Left kidney (tissue), 2 donors: Measurements from ENCODE around the gene CXCR6. TPM values are rescaled to one million over a fixed set of nuclear protein-coding genes. Genes with fewer than 3 reads are reported as not detected.

Source experiments
- DNase-seq: peaks from one replicate; pipeline ENCODE4 v3.0.0-alpha.2; 2013
- polyA plus RNA-seq: library from polyadenylated mRNA; unstranded; fragments of 120-200 nt; gene quantifications from one replicate; pipeline ENCODE4 v1.2.1, GENCODE V29; 2013; ENCODE audit not compliant: insufficient read length

The CXCR6 gene
- polyA plus RNA-seq, 1 donor: 0.63 TPM

DNA sequence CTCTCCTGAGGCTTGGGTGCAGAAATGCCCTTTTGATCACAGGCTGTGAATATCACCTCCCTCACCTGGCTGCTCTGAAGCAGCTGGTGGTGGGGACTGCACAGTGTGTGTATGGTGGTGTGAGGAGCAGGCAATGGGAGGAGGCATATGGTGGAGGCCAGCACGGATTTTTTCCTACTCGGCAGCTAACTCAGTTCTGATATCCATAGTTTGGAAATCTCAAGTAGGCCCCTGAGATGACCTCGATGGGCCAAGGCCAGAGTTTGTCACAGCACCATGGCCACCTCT lies 21.3 kb upstream of the CXCR6 start:
- no peak for DNase-seq

DNA sequence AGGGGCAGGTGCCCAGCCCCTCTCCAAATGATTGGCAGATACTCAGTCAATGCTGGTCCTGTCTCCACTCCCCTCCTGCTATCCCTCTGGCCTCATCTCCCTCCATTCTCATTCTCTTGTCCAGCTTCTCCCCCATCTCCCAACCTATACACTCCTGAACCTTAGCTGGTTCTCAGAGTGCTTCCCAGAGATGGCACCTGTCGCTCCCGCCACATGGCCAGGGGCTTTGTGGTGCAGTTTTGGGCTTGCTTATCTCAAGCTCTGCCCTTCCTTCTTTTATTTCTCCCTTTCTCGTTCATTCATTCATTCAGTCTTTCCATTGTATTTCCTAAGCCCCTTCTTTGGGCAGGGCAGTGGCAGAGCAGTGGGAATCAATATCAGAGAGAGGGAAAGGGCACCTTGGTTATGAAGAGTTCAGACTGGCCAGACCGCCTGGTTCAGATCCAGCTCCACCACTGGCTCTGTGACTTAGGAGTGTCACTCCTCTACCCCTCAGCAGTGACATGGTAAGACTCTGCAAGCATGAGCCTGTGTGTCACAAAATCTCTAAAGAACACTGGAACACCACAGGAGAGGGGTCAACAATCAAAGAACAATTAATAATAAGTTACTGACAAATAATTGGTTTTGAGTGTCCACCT lies 20.2 kb upstream of the CXCR6 start:
- DNase-seq: no peak

GRCh38 chr3:45923755-45924154 lies 19.5 kb upstream of the CXCR6 start:
- DNase-seq: no peak

DNA sequence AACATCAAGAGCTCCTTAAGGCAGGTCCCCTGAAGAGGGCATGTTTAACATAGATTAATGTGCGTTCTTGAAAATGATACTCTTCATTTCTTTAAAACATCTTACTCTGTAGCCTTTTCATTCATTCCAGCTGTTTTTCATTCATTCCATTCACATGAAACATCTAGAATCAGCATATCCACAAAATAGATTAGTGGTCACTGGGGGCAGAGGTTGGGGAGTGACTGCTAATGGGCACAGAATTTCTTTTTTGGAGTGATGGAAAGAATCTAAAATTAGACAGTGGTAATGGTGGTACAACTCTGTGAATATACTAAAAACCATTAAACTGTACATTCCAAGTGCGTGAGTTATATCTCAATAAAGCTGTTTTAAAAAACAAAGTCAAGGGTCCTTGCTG lies 15.4 kb upstream of the CXCR6 start:
- no peak for DNase-seq

GRCh38 chr3:45929042-45929679 lies 14.1 kb upstream of the CXCR6 start:
- no peak for DNase-seq

DNA sequence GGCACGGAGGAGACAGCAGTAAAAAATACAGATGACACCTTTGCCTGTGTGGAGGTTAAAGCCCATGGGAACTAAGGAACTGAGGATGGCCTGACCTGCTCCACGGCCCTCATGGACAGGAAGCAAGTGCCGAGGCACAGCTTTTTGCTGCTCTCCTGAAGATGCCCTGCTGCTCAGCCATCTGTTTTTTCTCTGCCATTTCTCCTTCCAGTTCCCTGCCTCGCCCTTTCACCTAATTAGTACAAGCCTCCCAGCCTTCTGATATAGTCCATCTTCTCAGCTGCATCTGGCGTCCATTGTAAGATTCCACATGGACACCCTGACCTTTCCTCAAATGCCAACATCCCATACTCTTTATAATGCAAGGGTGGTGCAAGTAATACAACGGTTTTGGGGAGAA lies 11.8 kb upstream of the CXCR6 start:
- DNase-seq: no peak

DNA sequence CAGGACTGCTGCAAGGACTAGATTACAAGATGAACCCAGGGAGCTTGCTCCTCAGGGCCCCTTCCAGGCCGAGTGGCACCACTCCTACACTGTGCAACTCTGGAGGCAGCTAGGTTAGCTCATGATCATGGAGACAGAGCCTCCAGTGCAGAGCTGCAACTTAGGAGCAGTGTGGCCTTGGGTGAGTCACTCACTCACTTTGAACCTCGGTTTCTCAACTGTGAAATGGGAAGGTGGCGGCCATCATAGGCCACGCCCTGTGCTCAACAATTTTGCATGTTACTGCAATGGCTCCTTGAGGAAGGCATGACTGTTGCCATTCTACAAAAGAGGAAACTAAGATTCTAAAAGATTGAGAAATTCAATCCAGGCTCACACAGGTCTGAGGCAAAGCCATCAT lies 11.2 kb upstream of the CXCR6 start:
- no peak for DNase-seq

DNA sequence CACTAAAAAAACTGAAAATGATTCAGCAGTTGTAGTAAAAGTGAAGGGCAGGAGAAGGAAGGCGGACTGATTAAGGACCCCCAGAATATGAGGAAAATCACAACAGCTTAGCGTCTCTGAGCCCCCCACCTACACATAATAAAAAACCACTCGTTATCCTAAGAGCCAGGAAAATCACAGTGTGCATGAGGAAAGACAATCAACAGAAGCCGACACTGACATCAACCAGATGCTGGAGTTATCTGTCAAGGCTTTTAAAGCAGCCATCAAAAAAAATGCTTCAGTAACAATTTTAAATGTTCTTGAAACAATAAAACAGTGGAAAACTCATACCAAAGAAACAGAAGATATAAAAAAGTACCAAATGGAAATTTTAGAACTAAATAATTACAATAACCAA lies 9.7 kb upstream of the CXCR6 start:
- DNase-seq: no peak

- no peak for DNase-seq
These were observed 7.0 kb upstream of the CXCR6 start for GRCh38 chr3:45936261-45936660.

DNA sequence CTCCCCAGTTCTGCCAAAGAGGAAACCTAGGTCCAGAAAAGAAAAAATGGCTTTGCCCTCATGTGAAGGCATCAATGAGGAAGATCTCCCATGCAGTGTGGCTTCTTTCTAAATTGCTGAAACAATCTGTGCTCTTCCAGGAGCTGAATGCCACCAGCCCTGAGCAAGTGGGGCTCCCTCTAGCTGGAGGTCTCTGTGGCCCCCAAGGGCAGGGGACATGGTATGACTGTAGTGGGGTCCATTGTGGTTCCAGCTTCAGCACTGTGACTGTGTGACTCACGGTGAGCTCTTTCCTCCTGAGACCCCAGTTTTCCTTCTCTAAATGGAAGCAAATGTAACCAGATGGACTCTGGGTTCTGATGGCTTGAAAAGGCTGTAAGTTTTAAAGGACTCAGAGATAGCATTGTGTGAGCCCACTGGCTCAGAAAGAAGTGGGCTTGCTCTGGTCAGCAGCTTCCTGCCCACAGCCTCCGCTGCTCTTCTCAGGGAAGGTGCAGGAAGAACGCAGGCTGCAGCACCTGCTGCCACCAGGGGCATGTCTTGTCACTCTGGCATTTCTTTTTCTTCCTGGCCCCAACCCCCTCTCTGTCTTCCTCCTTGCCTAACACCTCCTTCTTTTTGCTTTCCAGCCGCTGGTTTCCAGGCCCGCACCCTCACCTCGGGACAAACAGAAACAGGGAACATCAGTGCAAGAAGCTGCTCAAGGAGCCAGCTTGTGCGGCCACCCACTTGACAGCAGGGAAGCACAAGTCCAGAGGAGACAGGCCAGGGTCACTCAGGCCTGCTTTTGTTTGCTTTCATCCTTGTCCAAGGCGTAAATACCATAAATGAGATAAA lies 5.8 kb upstream of the CXCR6 start:
- no peak for DNase-seq

GRCh38 chr3:45938043-45938435 lies 5.2 kb upstream of the CXCR6 start:
- no peak for DNase-seq

- peak; percentile 89 for DNase-seq
These were observed 4.4 kb upstream of the CXCR6 start for GRCh38 chr3:45938864-45939263.

DNA sequence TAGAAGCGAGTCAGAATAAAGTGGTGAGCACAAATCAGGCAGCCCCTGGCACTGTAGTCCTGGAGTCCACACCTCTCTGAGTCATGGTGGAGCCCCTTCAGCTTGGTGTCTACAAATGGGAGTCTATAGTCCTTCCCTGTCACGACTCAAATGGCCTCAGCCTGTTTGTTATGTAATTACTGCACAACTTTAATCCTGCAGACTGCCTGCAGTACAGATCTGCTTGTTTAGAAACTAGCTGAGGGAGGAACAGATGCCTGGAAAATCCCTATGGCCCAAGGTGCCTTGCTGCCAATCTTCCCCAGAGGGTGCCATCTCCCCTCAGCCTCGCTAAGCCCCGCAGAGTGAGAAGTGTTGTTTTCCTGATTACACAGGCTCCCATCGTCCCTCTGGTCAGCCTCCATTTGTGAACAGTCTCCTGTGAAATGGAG lies 3.9 kb upstream of the CXCR6 start:
- DNase-seq: no peak

GRCh38 chr3:45940004-45940780 lies 3.1 kb upstream of the CXCR6 start:
- DNase-seq: no peak

GRCh38 chr3:45940781-45941365 lies 2.4 kb upstream of the CXCR6 start:
- no peak for DNase-seq

GRCh38 chr3:45942051-45942825 lies 1.0 kb upstream of the CXCR6 start:
- DNase-seq: no peak

DNA sequence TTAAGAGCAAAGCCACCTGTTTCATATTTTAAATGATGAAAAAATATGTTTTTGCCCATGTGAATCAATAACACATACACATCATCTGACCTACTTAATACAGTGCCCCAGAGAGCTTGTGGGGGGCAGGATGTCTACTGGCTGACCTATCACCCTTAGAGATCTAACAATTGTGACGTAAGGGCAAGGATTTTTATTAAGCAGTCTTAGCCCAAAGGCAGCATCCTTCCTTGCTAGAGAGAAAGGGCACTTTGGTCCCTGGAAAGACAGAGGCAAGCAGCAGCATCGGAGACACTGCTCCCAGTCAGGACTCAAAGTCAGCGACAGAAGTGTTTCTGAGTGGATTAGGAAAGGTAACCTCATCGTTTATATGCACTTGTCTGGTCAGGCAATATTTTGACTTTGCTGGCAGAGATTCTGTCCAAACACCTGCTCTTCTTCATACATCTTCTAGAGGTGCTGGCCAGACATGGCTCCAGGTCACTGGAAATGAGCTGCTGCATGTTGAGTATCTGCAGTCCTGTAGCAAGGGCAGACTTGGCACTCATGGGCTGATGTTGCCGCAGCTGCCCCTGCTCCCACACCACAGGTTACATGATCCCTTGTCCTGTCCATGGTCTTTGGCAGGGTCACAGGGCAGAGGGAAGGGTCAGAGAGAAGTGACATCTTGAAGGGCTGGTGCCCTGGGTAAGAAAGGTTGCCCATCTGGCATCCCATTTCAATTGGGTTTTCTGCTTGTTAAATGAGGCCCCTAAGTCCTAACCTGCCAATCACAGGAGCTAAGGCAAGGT lies 1.8 kb downstream of the CXCR6 start:
- no peak for DNase-seq

- no peak for DNase-seq
These were observed 3.0 kb downstream of the CXCR6 start for GRCh38 chr3:45946307-45946706.

DNA sequence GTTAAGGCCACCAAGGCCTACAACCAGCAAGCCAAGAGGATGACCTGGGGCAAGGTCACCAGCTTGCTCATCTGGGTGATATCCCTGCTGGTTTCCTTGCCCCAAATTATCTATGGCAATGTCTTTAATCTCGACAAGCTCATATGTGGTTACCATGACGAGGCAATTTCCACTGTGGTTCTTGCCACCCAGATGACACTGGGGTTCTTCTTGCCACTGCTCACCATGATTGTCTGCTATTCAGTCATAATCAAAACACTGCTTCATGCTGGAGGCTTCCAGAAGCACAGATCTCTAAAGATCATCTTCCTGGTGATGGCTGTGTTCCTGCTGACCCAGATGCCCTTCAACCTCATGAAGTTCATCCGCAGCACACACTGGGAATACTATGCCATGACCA lies 3.6 kb downstream of the CXCR6 start:
- no peak for DNase-seq

- no peak for DNase-seq
These were observed 4.1 kb downstream of the CXCR6 start for GRCh38 chr3:45947361-45947760.

- DNase-seq: no peak
These were observed 5.1 kb downstream of the CXCR6 start for GRCh38 chr3:45948311-45948781.
